HepG2 (cell line): ENCODE measurements around the gene RAB28.

Experiments used
- CBX2 ChIP-seq, 2 experiments: fragments of 200-600 bp in 1 of 2; sonication (generic); formaldehyde crosslinking in 1 of 2; IDR thresholded peaks; 2 replicates each; pipeline versions ENCODE4 v1.7.0 to v1.8.1; 2018 to 2022; ENCODE audit warnings: low read depth in 2 of 2, low read length in 1 of 2, mild to moderate bottlenecking in 1 of 2, missing genetic modification reagents in 1 of 2
- ELF4 ChIP-seq: sonication (generic); formaldehyde crosslinking; IDR thresholded peaks from 2 replicates; pipeline ENCODE4 v1.5.0; 2020; ENCODE audit warnings: missing genetic modification reagents, mild to moderate bottlenecking, moderate library complexity, borderline replicate concordance
- NR1H2 ChIP-seq: sonication (generic); formaldehyde crosslinking; IDR thresholded peaks from 2 replicates; pipeline ENCODE4 v1.8.1; 2022; ENCODE audit warnings: low read depth, missing genetic modification reagents, borderline replicate concordance
- TEF ChIP-seq: sonication (generic); formaldehyde crosslinking; IDR thresholded peaks from 2 replicates; pipeline ENCODE4 v1.5.0; 2020; ENCODE audit warnings: missing genetic modification reagents
- THAP7 ChIP-seq: sonication (generic); formaldehyde crosslinking; IDR thresholded peaks from 2 replicates; pipeline ENCODE4 v1.8.1; 2023; ENCODE audit warnings: mild to moderate bottlenecking, missing genetic modification reagents
- ZNF274 ChIP-seq: sonication (generic); formaldehyde crosslinking; IDR thresholded peaks from 2 replicates; pipeline ENCODE4 v1.5.1; 2020; ENCODE audit warnings: mild to moderate bottlenecking, missing genetic modification reagents

DNA sequence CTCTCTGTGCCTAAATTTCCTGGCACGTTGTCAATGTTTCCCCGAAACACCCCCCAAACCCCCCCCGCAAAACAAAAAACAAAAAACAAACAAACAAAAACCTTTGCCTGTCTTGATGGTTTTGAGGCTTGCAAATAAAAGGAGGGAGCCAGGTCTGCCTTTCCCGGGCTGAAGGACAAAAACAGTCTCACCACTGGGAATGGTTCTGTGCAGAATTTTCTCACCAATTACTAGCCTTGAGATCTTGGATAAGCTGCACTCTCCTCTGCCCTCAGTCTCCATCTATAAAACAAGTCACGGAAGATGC, 44.6 kb upstream of the RAB28 start:
- no peak for TF ChIP-seq ELF4 (CRISPR knock-in tag)
- no peak for TF ChIP-seq THAP7 (CRISPR knock-in tag)
- TF ChIP-seq TEF (CRISPR knock-in tag), result no peak
- TF ChIP-seq ZNF274 (CRISPR knock-in tag), result no peak
- TF ChIP-seq NR1H2, result no peak
- TF ChIP-seq CBX2 (IDR thresholded peaks at IDR 0.05; ENCODE audit: low read depth, low read length), result no peak; the same call in 1 of the 2 replicates
- no peak for TF ChIP-seq CBX2 (CRISPR knock-in tag; IDR thresholded peaks at IDR 0.05; ENCODE audit: low read depth)
